Measurements from ENCODE around the gene CCL17.

Gene CCL17

DNA sequence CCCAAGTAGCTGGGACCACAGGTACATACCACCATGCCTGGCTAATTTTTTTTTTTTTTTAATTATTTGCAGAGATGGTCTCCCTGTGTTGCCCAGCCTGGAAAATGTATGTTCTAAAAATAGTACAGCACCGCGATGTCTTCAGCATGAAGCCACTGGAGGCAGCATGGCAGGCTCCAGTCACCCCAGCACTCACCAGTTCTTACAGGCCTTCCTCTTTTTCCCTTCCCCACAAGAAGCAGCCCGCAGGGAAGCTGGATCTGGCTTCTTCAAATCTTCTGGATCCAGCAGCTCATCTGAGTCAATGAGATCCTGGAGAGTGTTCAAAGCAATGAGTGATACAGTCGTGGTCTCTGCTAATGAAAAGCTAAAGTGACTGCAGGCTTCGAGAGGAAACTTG lies 26.4 kb downstream of the CCL17 start:
- TF ChIP-seq, protein P1, sequence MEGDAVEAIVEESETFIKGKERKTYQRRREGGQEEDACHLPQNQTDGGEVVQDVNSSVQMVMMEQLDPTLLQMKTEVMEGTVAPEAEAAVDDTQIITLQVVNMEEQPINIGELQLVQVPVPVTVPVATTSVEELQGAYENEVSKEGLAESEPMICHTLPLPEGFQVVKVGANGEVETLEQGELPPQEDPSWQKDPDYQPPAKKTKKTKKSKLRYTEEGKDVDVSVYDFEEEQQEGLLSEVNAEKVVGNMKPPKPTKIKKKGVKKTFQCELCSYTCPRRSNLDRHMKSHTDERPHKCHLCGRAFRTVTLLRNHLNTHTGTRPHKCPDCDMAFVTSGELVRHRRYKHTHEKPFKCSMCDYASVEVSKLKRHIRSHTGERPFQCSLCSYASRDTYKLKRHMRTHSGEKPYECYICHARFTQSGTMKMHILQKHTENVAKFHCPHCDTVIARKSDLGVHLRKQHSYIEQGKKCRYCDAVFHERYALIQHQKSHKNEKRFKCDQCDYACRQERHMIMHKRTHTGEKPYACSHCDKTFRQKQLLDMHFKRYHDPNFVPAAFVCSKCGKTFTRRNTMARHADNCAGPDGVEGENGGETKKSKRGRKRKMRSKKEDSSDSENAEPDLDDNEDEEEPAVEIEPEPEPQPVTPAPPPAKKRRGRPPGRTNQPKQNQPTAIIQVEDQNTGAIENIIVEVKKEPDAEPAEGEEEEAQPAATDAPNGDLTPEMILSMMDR (IDR thresholded peaks at IDR 0.05): no peak

DNA sequence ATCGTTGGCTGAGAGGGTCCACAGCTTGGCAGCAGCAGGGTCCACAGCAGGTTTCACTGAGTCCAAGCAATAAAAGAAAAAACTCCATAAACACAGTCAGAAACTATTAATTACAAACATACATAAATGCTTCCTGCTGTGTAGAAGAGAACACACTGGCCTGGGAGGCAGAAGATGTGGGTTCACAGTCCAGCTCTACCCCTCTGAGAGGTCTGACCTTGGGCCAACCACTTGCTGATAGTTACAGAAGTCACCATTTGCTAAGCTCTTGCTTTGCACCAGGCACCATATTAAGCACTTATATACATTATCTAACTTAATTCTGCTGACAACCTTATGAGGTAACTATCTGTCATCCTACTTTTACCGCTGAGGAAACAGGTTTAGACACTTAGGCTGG lies 27.9 kb downstream of the CCL17 start:
- TF ChIP-seq, protein P1 (IDR thresholded peaks at IDR 0.05): no peak

DNA sequence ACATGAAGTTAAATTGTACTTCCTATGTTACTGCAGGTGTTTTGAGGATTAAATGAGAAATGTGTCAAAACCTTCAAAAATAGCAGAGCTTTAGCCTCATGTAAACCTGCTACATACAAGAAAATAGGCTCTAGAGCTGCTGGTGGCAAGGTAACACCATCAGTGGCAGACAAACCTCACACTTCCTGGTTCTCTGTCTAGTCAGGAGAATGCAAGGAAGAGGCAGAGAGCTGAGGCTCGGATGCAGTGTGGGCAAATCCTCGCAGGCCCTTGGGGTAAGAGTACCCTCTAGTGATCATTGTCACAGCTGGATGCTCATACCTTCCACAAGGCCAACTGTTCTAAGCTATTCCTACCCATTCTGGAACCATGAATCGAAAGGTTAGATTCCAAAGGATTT lies 28.4 kb downstream of the CCL17 start:
- TF ChIP-seq, protein P1 (IDR thresholded peaks at IDR 0.05): no peak

DNA sequence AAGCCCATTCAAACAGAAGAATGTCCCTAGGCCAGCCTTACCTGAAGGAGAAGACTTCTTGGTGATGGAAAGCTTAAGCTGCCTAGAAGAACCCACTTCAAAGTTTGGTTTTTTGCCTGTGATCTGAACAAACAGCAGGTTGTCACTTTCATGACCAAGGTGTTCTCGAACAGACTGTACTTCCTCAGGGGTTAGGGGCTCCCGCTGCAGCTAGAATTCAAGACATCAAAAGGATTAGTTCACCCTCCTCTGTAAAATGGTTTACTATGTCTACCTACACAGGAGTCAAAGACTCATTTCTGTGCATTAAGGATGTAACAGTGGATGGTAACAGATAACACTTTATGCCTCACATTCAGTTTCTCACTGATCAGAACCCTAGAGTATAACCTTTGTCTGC lies 29.4 kb downstream of the CCL17 start:
- TF ChIP-seq, protein P1 (IDR thresholded peaks at IDR 0.05): no peak

DNA sequence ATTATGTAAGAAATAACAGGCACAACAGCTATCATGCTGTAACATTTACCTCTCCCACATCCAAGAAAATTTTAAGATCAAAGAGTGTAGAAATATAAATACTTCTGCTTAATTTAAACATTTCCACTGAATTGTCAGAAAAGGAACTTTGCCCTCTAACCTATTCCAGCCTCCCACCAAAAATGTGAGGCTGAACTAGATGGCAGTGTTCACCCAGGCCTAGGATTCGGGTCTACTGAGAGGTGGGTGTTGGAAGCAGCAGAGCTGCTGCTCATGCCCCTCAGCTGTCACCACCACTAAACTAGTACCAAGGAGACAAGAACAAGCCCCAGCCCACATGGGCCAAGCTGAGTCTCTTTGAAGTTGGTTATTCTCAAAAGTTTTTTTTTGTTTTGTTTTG lies 31.3 kb downstream of the CCL17 start:
- TF ChIP-seq, protein P1 (IDR thresholded peaks at IDR 0.05): no peak

DNA sequence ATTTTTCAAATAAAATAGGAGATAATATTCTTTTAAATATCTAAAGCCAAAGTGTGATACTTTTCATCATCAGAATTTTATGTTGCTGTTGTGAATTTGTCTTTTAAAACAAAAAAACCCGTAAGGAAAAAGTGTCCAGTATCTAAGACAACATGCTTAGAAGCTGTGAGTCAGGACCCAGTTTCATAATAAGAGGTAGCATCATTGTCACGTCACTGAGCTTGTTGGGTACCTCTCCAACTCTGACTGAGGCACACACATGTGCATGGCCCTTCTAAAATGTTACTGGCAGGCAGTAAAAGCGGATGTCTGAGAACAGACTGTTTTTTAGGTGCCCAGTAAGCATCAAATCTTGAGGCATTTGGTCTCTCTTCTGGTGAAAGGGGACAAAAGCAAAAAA lies 40.1 kb downstream of the CCL17 start:
- TF ChIP-seq, protein P1 (IDR thresholded peaks at IDR 0.05): no peak

DNA sequence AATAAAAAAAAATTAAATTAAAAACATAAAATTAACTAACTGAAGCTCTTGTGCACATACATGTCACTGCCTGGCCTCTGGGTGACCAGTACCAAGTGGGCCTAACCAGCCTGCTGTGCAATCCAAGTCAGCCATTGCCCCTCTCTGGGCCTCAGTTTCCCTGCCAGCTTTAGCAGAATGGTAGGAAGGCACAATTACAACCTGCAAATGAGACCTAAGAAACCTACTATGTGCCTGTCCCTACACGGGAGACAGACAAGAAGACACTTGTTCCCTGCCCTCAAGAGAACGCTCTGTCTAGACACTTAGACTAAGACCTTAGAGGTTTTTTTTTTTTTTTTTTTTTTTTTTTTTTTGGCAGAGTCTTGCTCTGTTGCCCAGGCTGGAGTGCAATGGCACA lies 40.9 kb downstream of the CCL17 start:
- TF ChIP-seq, protein P1 (IDR thresholded peaks at IDR 0.05): no peak

DNA sequence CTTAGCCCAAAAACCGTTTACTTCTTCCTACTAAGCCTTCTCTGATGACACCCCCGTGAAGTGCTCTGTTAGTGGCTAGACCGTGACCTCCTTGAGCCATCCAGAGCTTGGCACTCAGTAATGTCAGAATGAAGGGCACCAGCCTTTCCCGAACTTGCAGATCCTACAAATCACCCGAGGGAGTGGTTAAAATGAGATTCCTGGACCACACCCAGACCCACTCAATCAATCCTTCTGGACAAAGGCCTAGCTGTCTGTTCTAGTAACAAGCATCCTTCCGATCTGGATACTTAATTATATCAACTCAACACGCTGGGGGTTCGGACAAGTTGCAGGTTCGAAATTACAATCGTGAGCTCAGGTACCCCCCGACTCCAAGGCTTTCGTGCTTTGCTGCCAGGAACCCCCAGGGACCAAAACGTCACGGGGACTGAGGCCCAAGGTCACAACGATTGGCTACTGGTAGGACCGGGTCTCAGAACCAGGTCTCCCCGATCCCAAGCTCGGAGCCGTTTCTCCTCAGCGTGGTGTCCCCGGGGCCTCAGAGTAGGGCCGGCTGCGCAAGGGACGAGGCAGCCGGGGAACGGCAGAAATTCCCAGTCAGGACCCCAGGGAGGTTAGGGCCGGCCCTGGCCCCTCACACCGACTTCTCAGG lies 42.1 kb downstream of the CCL17 start:
- TF ChIP-seq, protein P1 (IDR thresholded peaks at IDR 0.05): no peak

Measured in LNCAP (cell line).